Liver (tissue), 9 donors: ENCODE results near the gene PROK1. TPM values are rescaled to one million over a fixed set of nuclear protein-coding genes. Genes with fewer than 3 reads are reported as not detected.

Experiments used
- DNase-seq: peaks from one replicate; pipeline ENCODE4 v3.0.0-alpha.2; 2017; ENCODE audit warnings: low spot score
- H3K27ac ChIP-seq, 2 donors: one replicate each; pipeline ENCODE4 v1.7.0; 2013; ENCODE audit warnings: inconsistent platforms in 2 of 2, low read length in 2 of 2, control low read depth in 1 of 2, low read depth in 1 of 2, mild to moderate bottlenecking in 1 of 2
- H3K27me3 ChIP-seq, 4 donors: one replicate each; pipeline versions ENCODE4 v1.6.1 to v1.7.0; 2013; ENCODE audit warnings: low read length in 3 of 4, inconsistent platforms in 1 of 4, mild to moderate bottlenecking in 1 of 4, moderate library complexity in 1 of 4; ENCODE audit not compliant: control insufficient read depth in 4 of 4, insufficient read depth in 4 of 4
- H3K36me3 ChIP-seq, 4 donors: one replicate each; pipeline versions ENCODE4 v1.6.1 to v1.7.0; 2013; ENCODE audit warnings: low read length in 3 of 4, mild to moderate bottlenecking in 3 of 4, low read depth in 1 of 4, moderate library complexity in 1 of 4; ENCODE audit not compliant: control insufficient read depth in 4 of 4, insufficient read depth in 3 of 4
- H3K4me1 ChIP-seq, 4 donors: one replicate each; pipeline versions ENCODE4 v1.6.1 to v1.7.0; 2013; ENCODE audit warnings: low read length in 3 of 4, mild to moderate bottlenecking in 3 of 4, moderate library complexity in 1 of 4; ENCODE audit not compliant: control insufficient read depth in 4 of 4, insufficient read depth in 4 of 4
- H3K4me3 ChIP-seq, 3 donors: one replicate each; pipeline versions ENCODE4 v1.6.1 to v1.7.0; 2013; ENCODE audit warnings: low read length in 3 of 3, control low read depth in 1 of 3, low read depth in 1 of 3, mild to moderate bottlenecking in 1 of 3
- H3K9ac ChIP-seq, 2 donors: one replicate each; pipeline ENCODE4 v1.7.0; 2013; ENCODE audit warnings: low read length in 2 of 2, mild to moderate bottlenecking in 2 of 2, moderate library complexity in 2 of 2, control low read depth in 1 of 2, low read depth in 1 of 2
- H3K9me3 ChIP-seq, 4 donors: one replicate each; pipeline versions ENCODE4 v1.6.1 to v1.7.0; 2013; ENCODE audit warnings: low read length in 3 of 4; ENCODE audit not compliant: control insufficient read depth in 4 of 4
- EGR1 ChIP-seq, 2 donors: IDR thresholded peaks; 2 replicates each; pipeline ENCODE4 v1.6.1; 2016 to 2018; ENCODE audit warnings: antibody characterized with exemption in 2 of 2, low read depth in 2 of 2
- FOXA1 ChIP-seq: IDR thresholded peaks from 2 replicates; pipeline ENCODE4 v1.6.1; 2016; ENCODE audit warnings: antibody characterized with exemption
- FOXA2 ChIP-seq: IDR thresholded peaks from 2 replicates; pipeline ENCODE4 v1.6.1; 2016; ENCODE audit warnings: antibody characterized with exemption
- GABPA ChIP-seq, 2 donors: IDR thresholded peaks in 1 of 2; conservative IDR thresholded peaks in 1 of 2; 2 replicates each; pipeline ENCODE4 v1.6.1; 2016; ENCODE audit warnings: antibody characterized with exemption in 2 of 2, mild to moderate bottlenecking in 1 of 2, moderate library complexity in 1 of 2
- HNF4A ChIP-seq, 2 donors: conservative IDR thresholded peaks; 2 replicates each; pipeline ENCODE4 v1.6.1; 2016; ENCODE audit warnings: antibody characterized with exemption in 2 of 2, mild to moderate bottlenecking in 2 of 2
- HNF4G ChIP-seq: IDR thresholded peaks from 2 replicates; pipeline ENCODE4 v1.6.1; 2016; ENCODE audit warnings: antibody characterized with exemption
- JUND ChIP-seq, 2 donors: IDR thresholded peaks; 2 replicates each; pipeline ENCODE4 v1.6.1; 2016; ENCODE audit warnings: antibody characterized with exemption in 2 of 2
- NR2F2 ChIP-seq: IDR thresholded peaks from 2 replicates; pipeline ENCODE4 v1.6.1; 2016; ENCODE audit warnings: antibody characterized with exemption
- RAD21 ChIP-seq, 2 donors: IDR thresholded peaks; 2 replicates each; pipeline ENCODE4 v1.6.1; 2016; ENCODE audit warnings: antibody characterized with exemption in 2 of 2, mild to moderate bottlenecking in 2 of 2
- RXRA ChIP-seq, 2 donors: IDR thresholded peaks; 2 replicates each; pipeline ENCODE4 v1.6.1; 2017 to 2018; ENCODE audit warnings: antibody characterized with exemption in 2 of 2, mild to moderate bottlenecking in 1 of 2
- SP1 ChIP-seq: IDR thresholded peaks from 2 replicates; pipeline ENCODE4 v1.6.1; 2018; ENCODE audit warnings: antibody characterized with exemption, mild to moderate bottlenecking
- TAF1 ChIP-seq: conservative IDR thresholded peaks from 2 replicates; pipeline ENCODE4 v1.6.1; 2016; ENCODE audit warnings: antibody characterized with exemption, mild to moderate bottlenecking
- YY1 ChIP-seq: IDR thresholded peaks from 2 replicates; pipeline ENCODE4 v1.6.1; 2016; ENCODE audit warnings: antibody characterized with exemption, mild to moderate bottlenecking
- WGBS: extraction: QIAGEN DNeasy Blood & Tissue Kit; methylation state at CpG from one replicate; pipeline ENCODE4 v1.1.7; 2013; 5-methylcytosine and 5-hydroxymethylcytosine counted together
- polyA plus RNA-seq, 2 donors: library from polyadenylated mRNA; stranded (reverse) in 1 of 2; unstranded in 1 of 2; fragments of 200-250 nt in 1 of 2; fragments of >200 nt in 1 of 2; fragmentation: Nextera tagmentation in 1 of 2; extraction: Ambion mirVana in 1 of 2; gene quantifications; one replicate each; pipeline versions ENCODE4 v1.2.1 to v1.2.3, GENCODE V29; 2013 to 2015
- total RNA-seq, 2 donors: library from RNA; depleted of rRNA; stranded (reverse); fragments of >200 nt; gene quantifications; one replicate each; pipeline ENCODE4 v1.2.3, GENCODE V29; 2014
- TF ChIP-seq, protein P1 (sequence below): IDR thresholded peaks from 2 replicates; pipeline ENCODE4 v1.6.1; 2016; ENCODE audit warnings: antibody characterized with exemption
- TF ChIP-seq, protein P2 (sequence below): IDR thresholded peaks from 2 replicates; pipeline ENCODE4 v1.6.1; 2016; ENCODE audit warnings: antibody characterized with exemption
- TF ChIP-seq, protein P3 (sequence below): fragments of 150-350 bp; IDR thresholded peaks from 2 replicates; pipeline ENCODE4 v1.5.1; 2017; ENCODE audit warnings: improper control_type of control experiment, low read depth, low read length; ENCODE audit not compliant: missing input control
- TF ChIP-seq, protein P4 (sequence below): IDR thresholded peaks from 2 replicates; pipeline ENCODE4 v1.6.1; 2016; ENCODE audit warnings: antibody characterized with exemption, mild to moderate bottlenecking
- TF ChIP-seq, protein P5 (sequence below): IDR thresholded peaks from 2 replicates; pipeline ENCODE4 v1.6.1; 2016; ENCODE audit warnings: antibody characterized with exemption
- donor health status: healthy.
- donor health status: healthy.
- donor health status: healthy.
- donor health status: healthy.
- donor health status: healthy.

PROK1 gene
- total and polyA plus RNA-seq, 4 donors: 0.03 TPM; not detected in 3

DNA sequence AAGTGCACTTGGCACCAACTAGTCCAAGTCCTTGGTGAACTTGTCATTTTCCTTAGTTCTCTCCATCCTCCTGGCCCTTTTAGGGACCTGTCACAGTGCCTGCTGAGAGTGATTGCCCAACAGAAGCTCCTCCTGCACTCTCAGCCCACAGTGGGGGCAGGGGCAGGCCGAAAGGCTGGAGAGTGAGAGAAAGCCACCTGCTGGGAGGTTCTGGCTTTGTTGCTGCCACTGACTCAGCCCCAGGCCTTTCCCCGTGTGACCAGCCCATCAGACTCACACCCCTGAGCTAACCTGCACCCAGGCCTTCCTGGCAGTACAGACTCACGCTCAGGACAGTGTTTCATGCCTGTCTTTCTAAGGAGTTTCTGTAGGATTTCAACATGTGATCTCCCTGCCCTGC lies 17.1 kb upstream of the PROK1 start (continued):
- no peak for TF ChIP-seq EGR1 (IDR thresholded peaks at IDR 0.05; ENCODE audit: low read depth in 2 of 2)
- TF ChIP-seq, protein P1, sequence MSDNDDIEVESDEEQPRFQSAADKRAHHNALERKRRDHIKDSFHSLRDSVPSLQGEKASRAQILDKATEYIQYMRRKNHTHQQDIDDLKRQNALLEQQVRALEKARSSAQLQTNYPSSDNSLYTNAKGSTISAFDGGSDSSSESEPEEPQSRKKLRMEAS: peak; percentile 52
- no peak for TF ChIP-seq HNF4G
- TF ChIP-seq GABPA (IDR thresholded peaks at IDR 0.05 in 1 of 2, conservative IDR thresholded peaks at IDR 0.05 in 1 of 2): no peak
- no peak for TF ChIP-seq JUND (IDR thresholded peaks at IDR 0.05)
- TF ChIP-seq, protein P2, sequence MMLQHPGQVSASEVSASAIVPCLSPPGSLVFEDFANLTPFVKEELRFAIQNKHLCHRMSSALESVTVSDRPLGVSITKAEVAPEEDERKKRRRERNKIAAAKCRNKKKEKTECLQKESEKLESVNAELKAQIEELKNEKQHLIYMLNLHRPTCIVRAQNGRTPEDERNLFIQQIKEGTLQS: no peak
- peak; percentile 37 to 62 for TF ChIP-seq HNF4A (conservative IDR thresholded peaks at IDR 0.05)
- no peak for TF ChIP-seq SP1
- peak; percentile 44 to 60 for TF ChIP-seq RXRA (IDR thresholded peaks at IDR 0.05)
- TF ChIP-seq TAF1: no peak

DNA sequence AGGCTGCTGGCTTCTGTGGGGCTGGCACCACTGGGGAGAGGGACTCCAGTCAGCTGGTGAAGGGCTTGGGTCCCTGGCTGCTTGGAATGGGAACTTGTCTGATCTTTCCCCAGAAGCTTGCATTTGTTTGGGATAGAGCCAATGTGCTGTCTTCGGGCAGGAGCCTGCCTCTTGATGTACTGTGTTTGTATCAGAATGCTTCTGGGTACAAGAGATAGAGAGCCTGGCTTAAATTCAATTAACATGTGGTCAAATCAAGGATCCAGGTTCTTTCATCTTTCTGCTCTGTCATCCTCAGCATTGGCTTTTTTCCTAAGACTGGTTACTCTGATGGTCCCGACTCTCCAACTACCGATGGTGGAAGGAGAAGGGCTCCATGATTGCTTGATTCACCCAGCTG lies 16.0 kb upstream of the PROK1 start:
- peaks cover 0 to 9% (median 5%) of the 10 kb centered on the region in 4 donors for H3K4me1 ChIP-seq
- no peak for DNase-seq
- no peak overlapping the region for H3K9ac ChIP-seq
- 80% methylated on average over 3 of the region's 3 CpGs for WGBS
- no peak overlapping the region for H3K27ac ChIP-seq
- H3K36me3 ChIP-seq: no peaks in the 10 kb centered on the region
- H3K9me3 ChIP-seq: no peaks in the 10 kb centered on the region
- H3K27me3 ChIP-seq: no peaks in the 10 kb centered on the region
- TF ChIP-seq YY1 (no peak), NR2F2 (no peak), TAF1 (no peak), JUND (IDR thresholded peaks at IDR 0.05) (no peak), FOXA1 (no peak), RAD21 (IDR thresholded peaks at IDR 0.05) (no peak), RXRA (IDR thresholded peaks at IDR 0.05) (no peak), SP1 (no peak), GABPA (IDR thresholded peaks at IDR 0.05 in 1 of 2, conservative IDR thresholded peaks at IDR 0.05 in 1 of 2) (no peak), HNF4A (conservative IDR thresholded peaks at IDR 0.05) (no peak), FOXA2 (no peak), EGR1 (IDR thresholded peaks at IDR 0.05; ENCODE audit: low read depth in 2 of 2) (no peak), HNF4G (no peak)
- TF ChIP-seq, protein P3, sequence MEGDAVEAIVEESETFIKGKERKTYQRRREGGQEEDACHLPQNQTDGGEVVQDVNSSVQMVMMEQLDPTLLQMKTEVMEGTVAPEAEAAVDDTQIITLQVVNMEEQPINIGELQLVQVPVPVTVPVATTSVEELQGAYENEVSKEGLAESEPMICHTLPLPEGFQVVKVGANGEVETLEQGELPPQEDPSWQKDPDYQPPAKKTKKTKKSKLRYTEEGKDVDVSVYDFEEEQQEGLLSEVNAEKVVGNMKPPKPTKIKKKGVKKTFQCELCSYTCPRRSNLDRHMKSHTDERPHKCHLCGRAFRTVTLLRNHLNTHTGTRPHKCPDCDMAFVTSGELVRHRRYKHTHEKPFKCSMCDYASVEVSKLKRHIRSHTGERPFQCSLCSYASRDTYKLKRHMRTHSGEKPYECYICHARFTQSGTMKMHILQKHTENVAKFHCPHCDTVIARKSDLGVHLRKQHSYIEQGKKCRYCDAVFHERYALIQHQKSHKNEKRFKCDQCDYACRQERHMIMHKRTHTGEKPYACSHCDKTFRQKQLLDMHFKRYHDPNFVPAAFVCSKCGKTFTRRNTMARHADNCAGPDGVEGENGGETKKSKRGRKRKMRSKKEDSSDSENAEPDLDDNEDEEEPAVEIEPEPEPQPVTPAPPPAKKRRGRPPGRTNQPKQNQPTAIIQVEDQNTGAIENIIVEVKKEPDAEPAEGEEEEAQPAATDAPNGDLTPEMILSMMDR: no peak
- TF ChIP-seq, protein P2: no peak
- TF ChIP-seq, protein P4, sequence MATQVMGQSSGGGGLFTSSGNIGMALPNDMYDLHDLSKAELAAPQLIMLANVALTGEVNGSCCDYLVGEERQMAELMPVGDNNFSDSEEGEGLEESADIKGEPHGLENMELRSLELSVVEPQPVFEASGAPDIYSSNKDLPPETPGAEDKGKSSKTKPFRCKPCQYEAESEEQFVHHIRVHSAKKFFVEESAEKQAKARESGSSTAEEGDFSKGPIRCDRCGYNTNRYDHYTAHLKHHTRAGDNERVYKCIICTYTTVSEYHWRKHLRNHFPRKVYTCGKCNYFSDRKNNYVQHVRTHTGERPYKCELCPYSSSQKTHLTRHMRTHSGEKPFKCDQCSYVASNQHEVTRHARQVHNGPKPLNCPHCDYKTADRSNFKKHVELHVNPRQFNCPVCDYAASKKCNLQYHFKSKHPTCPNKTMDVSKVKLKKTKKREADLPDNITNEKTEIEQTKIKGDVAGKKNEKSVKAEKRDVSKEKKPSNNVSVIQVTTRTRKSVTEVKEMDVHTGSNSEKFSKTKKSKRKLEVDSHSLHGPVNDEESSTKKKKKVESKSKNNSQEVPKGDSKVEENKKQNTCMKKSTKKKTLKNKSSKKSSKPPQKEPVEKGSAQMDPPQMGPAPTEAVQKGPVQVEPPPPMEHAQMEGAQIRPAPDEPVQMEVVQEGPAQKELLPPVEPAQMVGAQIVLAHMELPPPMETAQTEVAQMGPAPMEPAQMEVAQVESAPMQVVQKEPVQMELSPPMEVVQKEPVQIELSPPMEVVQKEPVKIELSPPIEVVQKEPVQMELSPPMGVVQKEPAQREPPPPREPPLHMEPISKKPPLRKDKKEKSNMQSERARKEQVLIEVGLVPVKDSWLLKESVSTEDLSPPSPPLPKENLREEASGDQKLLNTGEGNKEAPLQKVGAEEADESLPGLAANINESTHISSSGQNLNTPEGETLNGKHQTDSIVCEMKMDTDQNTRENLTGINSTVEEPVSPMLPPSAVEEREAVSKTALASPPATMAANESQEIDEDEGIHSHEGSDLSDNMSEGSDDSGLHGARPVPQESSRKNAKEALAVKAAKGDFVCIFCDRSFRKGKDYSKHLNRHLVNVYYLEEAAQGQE: no peak
- TF ChIP-seq, protein P5, sequence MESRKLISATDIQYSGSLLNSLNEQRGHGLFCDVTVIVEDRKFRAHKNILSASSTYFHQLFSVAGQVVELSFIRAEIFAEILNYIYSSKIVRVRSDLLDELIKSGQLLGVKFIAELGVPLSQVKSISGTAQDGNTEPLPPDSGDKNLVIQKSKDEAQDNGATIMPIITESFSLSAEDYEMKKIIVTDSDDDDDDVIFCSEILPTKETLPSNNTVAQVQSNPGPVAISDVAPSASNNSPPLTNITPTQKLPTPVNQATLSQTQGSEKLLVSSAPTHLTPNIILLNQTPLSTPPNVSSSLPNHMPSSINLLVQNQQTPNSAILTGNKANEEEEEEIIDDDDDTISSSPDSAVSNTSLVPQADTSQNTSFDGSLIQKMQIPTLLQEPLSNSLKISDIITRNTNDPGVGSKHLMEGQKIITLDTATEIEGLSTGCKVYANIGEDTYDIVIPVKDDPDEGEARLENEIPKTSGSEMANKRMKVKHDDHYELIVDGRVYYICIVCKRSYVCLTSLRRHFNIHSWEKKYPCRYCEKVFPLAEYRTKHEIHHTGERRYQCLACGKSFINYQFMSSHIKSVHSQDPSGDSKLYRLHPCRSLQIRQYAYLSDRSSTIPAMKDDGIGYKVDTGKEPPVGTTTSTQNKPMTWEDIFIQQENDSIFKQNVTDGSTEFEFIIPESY: no peak
- TF ChIP-seq, protein P1: no peak
- H3K4me3 ChIP-seq: no peak overlapping the region
